Adrenal gland (tissue), 5 donors: ENCODE measurements around the gene PLGRKT.

Experiments used
- CTCF ChIP-seq, 6 experiments: fragments of 450-650 bp in 4 of 6; fragments of 200-600 bp in 2 of 6; sonication (generic) in 1 of 6; IDR thresholded peaks; 1 replicate in 5 of 6; 2 replicates in 1 of 6; pipeline versions ENCODE4 v1.5.1 to v1.8.0; 2016 to 2021; ENCODE audit warnings: antibody characterized with exemption in 6 of 6, mild to moderate bottlenecking in 2 of 6, moderate library complexity in 1 of 6
- POLR2A ChIP-seq, 2 donors: fragments of 450-650 bp; IDR thresholded peaks; one replicate each; pipeline ENCODE4 v1.6.1; 2017; ENCODE audit warnings: antibody characterized with exemption in 2 of 2, mild to moderate bottlenecking in 2 of 2, moderate library complexity in 1 of 2
- donor health status: DM: no; HTN: no; CAD: no.

GRCh38 chr9:5480919-5481318, 43.2 kb upstream of the PLGRKT start:
- no peak for TF ChIP-seq CTCF (IDR thresholded peaks at IDR 0.05)
- TF ChIP-seq POLR2A (IDR thresholded peaks at IDR 0.05) = no peak
